Heart left ventricle (tissue), 16 donors: ENCODE data around the gene XRN2. TPM values are rescaled to one million over a fixed set of nuclear protein-coding genes. Genes with fewer than 3 reads are reported as not detected.
"Not testable (repeated sequence)": the region's sequence is repeated elsewhere in the genome, so short reads cannot be mapped to it uniquely, and the experiment has no call there.

Source experiments
- ATAC-seq, 4 donors: fragments of 200-7000 bp; cut with Tn5 transposase; one replicate each; pipeline ENCODE4 v1.9.1; 2020 to 2022; ENCODE audit warnings: moderate library complexity in 4 of 4, mild to moderate bottlenecking in 3 of 4, moderate number of reproducible peaks in 1 of 4
- DNase-seq, 5 donors: peaks; one replicate each; pipeline ENCODE4 v3.0.0-alpha.2; 2020
- H3K27ac ChIP-seq, 12 donors: fragments of 200-600 bp; sonication (generic) in 4 of 12; one replicate each; pipeline versions ENCODE4 v1.5.0 to v1.8.0; 2016 to 2022; ENCODE audit warnings: mild to moderate bottlenecking in 2 of 12
- H3K27me3 ChIP-seq, 9 donors: fragments of 200-600 bp; sonication (generic) in 2 of 9; one replicate each; pipeline versions ENCODE4 v1.5.1 to v1.8.0; 2016 to 2022; ENCODE audit warnings: mild to moderate bottlenecking in 3 of 9
- H3K36me3 ChIP-seq, 9 donors: fragments of 200-600 bp; sonication (generic) in 2 of 9; one replicate each; pipeline versions ENCODE4 v1.5.0 to v1.8.0; 2018 to 2022; ENCODE audit warnings: mild to moderate bottlenecking in 2 of 9
- H3K4me1 ChIP-seq, 12 donors: fragments of 200-600 bp; sonication (generic) in 4 of 12; one replicate each; pipeline versions ENCODE4 v1.5.0 to v1.8.0; 2016 to 2022; ENCODE audit warnings: mild to moderate bottlenecking in 3 of 12
- H3K4me3 ChIP-seq, 12 donors: fragments of 200-600 bp; sonication (generic) in 4 of 12; one replicate each; pipeline versions ENCODE4 v1.5.0 to v1.8.0; 2017 to 2022; ENCODE audit warnings: mild to moderate bottlenecking in 9 of 12, moderate library complexity in 4 of 12
- H3K9me3 ChIP-seq, 12 donors: fragments of 200-600 bp; sonication (generic) in 4 of 12; one replicate each; pipeline versions ENCODE4 v1.5.0 to v1.8.0; 2016 to 2022; ENCODE audit warnings: mild to moderate bottlenecking in 1 of 12
- CTCF ChIP-seq, 12 donors: fragments of 200-600 bp; sonication (generic) in 4 of 12; IDR thresholded peaks; one replicate each; pipeline versions ENCODE4 v1.5.0 to v1.8.0; 2018 to 2022; ENCODE audit warnings: antibody characterized with exemption in 12 of 12, mild to moderate bottlenecking in 5 of 12
- POLR2A ChIP-seq, 2 donors: fragments of 450-650 bp; IDR thresholded peaks; one replicate each; pipeline ENCODE4 v1.6.1; 2017; ENCODE audit warnings: antibody characterized with exemption in 2 of 2, mild to moderate bottlenecking in 2 of 2, moderate library complexity in 2 of 2
- WGBS, 4 donors: extraction: QIAGEN DNeasy Blood & Tissue Kit in 2 of 4; methylation state at CpG; one replicate each; pipeline versions ENCODE4 v1.1.5 to v1.1.7; 2013 to 2018; 5-methylcytosine and 5-hydroxymethylcytosine counted together
- intact Hi-C, 10 donors: fragments of 100-400 bp; cut with DNase I; formaldehyde crosslinking; loops; one replicate each; pipeline versions ENCODE4 v1.11.1 to v1.14.2; 2022
- polyA plus RNA-seq, 2 donors: library from polyadenylated mRNA; stranded (reverse); fragments of 200-250 nt; gene quantifications; one replicate each; pipeline ENCODE4 v1.2.3, GENCODE V29; 2013
- total RNA-seq, 9 donors: library from RNA; depleted of rRNA in 2 of 9; stranded (reverse); fragments of >200 nt in 2 of 9; fragmentation: NEBNext Ultra II Directional in 3 of 9; extraction: Animal tissue kit (Norgen Biotek cat#: 25700) in 3 of 9; gene quantifications; one replicate each; pipeline versions ENCODE4 v1.1.0 to v1.2.4, GENCODE V29; 2016 to 2023
- donor health status: ischemic (EF 13 %, LVEDD 7.1; RV severe dilation, severe dysfunction).
- donor health status: healthy with polysubstance abuse.
- donor health status: DM: no; HTN: yes; CAD: no.
- donor health status: DM: no; HTN: no; CAD: no.
- donor health status: ischemic (EF 25% LVEDD 6.9; RV normal size, moderate dysfunction).
- donor health status: ischemic (EF 25% LVEDD 5.7; RV mildly dilated, moderate dysfunction).
- donor health status: healthy.
- donor health status: DM: yes; HTN: yes; CAD: no.
- donor health status: ischemic (EF 35%, LVEDD 5.7; RV mildly dilated, moderate dysfunction).
- donor health status: nonischemic (EF 11% LVEDD 7.7; RV severe dilation, severe dysfunction).
- donor health status: DM: yes; HTN: yes; CAD: no.
- donor health status: PGD.
- donor health status: ischemic (EF 29% LVEDD 5.4; RV normal size, mild dysfunction).
- donor health status: nonischemic (EF 23%, LVEDD 6.1; RV moderate dilation, normal function).

The XRN2 gene
- total and polyA plus RNA-seq, 11 donors, result 6.2 to 48.3 (median 33.2) TPM

- Histone ChIP-seq H3K4me1 (peaks cover 0 to 22% (median 0%) of the 10 kb centered on the region in 12 donors), H3K9me3 (no peaks in the 10 kb centered on the region), H3K36me3 (no peaks in the 10 kb centered on the region), H3K4me3 (no peak overlapping the region), H3K27me3 (peaks cover 57 to 99% (median 85%) of the 10 kb centered on the region in 9 donors), H3K27ac (no peak overlapping the region)
- ATAC-seq (no peak), DNase-seq (no peak)
- 22 to 42% (median 32%) methylated on average over 5 of the region's 5 CpGs for WGBS, 4 donors
- no peak for TF ChIP-seq POLR2A (IDR thresholded peaks at IDR 0.05)
- no peak for TF ChIP-seq CTCF (IDR thresholded peaks at IDR 0.05)
- intact Hi-C loops, result loop anchor here in 2 of 10 donors (10.0 kb wide), 1 partner anchor 164 kb away; no protein-coding TSS in a partner anchor
Measured at GRCh38 chr20:21399005-21399475, 95.9 kb downstream of the XRN2 start.

- no peaks in the 10 kb centered on the region for H3K4me1 ChIP-seq
- H3K27ac ChIP-seq, result no peak overlapping the region
- H3K9me3 ChIP-seq, result peaks cover 0 to 24% (median 11%) of the 10 kb centered on the region in 12 donors
- DNase-seq (no peak), ATAC-seq (no peak)
- H3K27me3 ChIP-seq, result peaks cover 0 to 52% (median 9%) of the 10 kb centered on the region in 9 donors
- H3K4me3 ChIP-seq, result no peak overlapping the region
- no peaks in the 10 kb centered on the region for H3K36me3 ChIP-seq
- intact Hi-C loops, result no loop called here
- no peak for TF ChIP-seq POLR2A (IDR thresholded peaks at IDR 0.05)
- no peak for TF ChIP-seq CTCF (IDR thresholded peaks at IDR 0.05)
Measured at GRCh38 chr20:21411725-21412124, 108.6 kb downstream of the XRN2 start.

- peaks cover 0 to 33% (median 7%) of the 10 kb centered on the region in 9 donors for H3K27me3 ChIP-seq
- H3K36me3 ChIP-seq, ATAC-seq, H3K4me1 ChIP-seq, H3K4me3 ChIP-seq, DNase-seq, intact Hi-C loops, H3K27ac ChIP-seq: not testable (repeated sequence)
- peaks cover 0 to 24% (median 11%) of the 10 kb centered on the region in 12 donors for H3K9me3 ChIP-seq
- WGBS, 4 donors, result 19 to 48% (median 35%) methylated on average over 2 to 3 of the region's 3 CpGs
Measured at GRCh38 chr20:21413996-21414395, 110.9 kb downstream of the XRN2 start.

- H3K36me3 ChIP-seq, H3K27ac ChIP-seq, H3K4me3 ChIP-seq, intact Hi-C loops, DNase-seq, ATAC-seq, H3K4me1 ChIP-seq: not testable (repeated sequence)
- peaks cover 0 to 38% (median 6%) of the 10 kb centered on the region in 12 donors for H3K9me3 ChIP-seq
- WGBS, 4 donors, result 53 to 61% (median 55%) methylated on average over 2 of the region's 2 CpGs
- H3K27me3 ChIP-seq, result peaks cover 0 to 12% (median 2%) of the 10 kb centered on the region in 9 donors
Measured at GRCh38 chr20:21419147-21419546, 116.0 kb downstream of the XRN2 start.

GRCh38 chr20:21421601-21422236 is 118.6 kb downstream of the XRN2 start:
- peaks cover 0 to 63% (median 22%) of the 10 kb centered on the region in 12 donors for H3K9me3 ChIP-seq
- H3K27ac ChIP-seq, result no peak overlapping the region
- no peak for ATAC-seq
- 84 to 92% (median 86%) methylated on average over 4 of the region's 4 CpGs for whole genome bisulfite sequencing, 4 donors
- DNase-seq, result no peak
- TF ChIP-seq POLR2A (IDR thresholded peaks at IDR 0.05) (no peak), CTCF (IDR thresholded peaks at IDR 0.05) (no peak)
- H3K36me3 ChIP-seq, result no peaks in the 10 kb centered on the region
- H3K27me3 ChIP-seq, result peaks cover 0 to 4% (median 0%) of the 10 kb centered on the region in 9 donors
- H3K4me3 ChIP-seq, result no peak overlapping the region
- H3K4me1 ChIP-seq, result no peaks in the 10 kb centered on the region
- intact Hi-C loops, result no loop called here

GRCh38 chr20:21423712-21424111 is 120.6 kb downstream of the XRN2 start:
- 89 to 95% (median 91%) methylated on average over 1 of the region's 1 CpG for WGBS, 4 donors
- ATAC-seq, H3K4me1 ChIP-seq, DNase-seq, H3K4me3 ChIP-seq, H3K27me3 ChIP-seq, intact Hi-C loops, H3K36me3 ChIP-seq, H3K27ac ChIP-seq: not testable (repeated sequence)
- peaks cover 0 to 68% (median 22%) of the 10 kb centered on the region in 12 donors for H3K9me3 ChIP-seq
